Measurements from ENCODE around the gene STH.

Gene STH

DNA sequence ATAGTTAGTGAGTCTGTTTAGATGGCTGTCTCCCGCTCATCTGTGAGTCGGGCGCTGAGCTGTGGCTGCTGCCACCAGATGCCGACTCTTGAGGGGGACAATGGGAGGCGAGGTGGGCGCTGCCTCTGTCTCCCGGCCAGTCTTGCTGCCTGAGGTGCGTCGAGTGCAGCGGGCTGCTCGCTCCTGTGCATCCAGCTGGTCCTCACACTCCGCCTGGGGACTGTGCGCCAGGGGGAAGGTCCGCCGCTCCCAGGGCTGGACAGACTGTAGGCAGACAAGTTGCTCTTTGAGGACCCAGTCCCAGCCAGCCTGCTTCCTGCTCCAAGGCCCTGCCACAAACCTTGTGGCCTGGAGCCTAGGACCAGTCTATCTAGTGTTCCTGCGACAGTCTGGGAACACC is 32.4 kb downstream of the STH start:
- POLR2A ChIA-PET: no interaction called here
- Histone ChIP-seq H3K27ac (ENCODE audit: extremely low read depth, low read depth, low read length) (no peak overlapping the region), H3K4me1 (ENCODE audit: control insufficient read depth, insufficient read depth, low read length) (no peaks in the 10 kb centered on the region), H3K9me3 (ENCODE audit: control insufficient read depth, insufficient read depth, low read depth, low read length) (no peaks in the 10 kb centered on the region), H3K4me3 (ENCODE audit: low read depth, low read length) (no peak overlapping the region), H3K36me3 (ENCODE audit: control insufficient read depth in 2 of 2, insufficient read depth in 1 of 2, low read length in 2 of 2) (peaks cover 36 to 96% of the 10 kb centered on the region in 2 experiments)
- TF ChIP-seq ZNF514 (tag by site-specific recombination; IDR thresholded peaks at IDR 0.05): no peak
- CTCF ChIA-PET: interaction anchor here (1.0 kb wide), 2 partner anchors 12 to 28 kb away, joined by 4 to 5 read pairs; no protein-coding TSS in a partner anchor

GRCh38 chr17:46031920-46032319 is 32.9 kb downstream of the STH start:
- Histone ChIP-seq H3K27ac (ENCODE audit: extremely low read depth, low read depth, low read length) (no peak overlapping the region), H3K4me1 (ENCODE audit: control insufficient read depth, insufficient read depth, low read length) (no peaks in the 10 kb centered on the region), H3K36me3 (ENCODE audit: control insufficient read depth in 2 of 2, insufficient read depth in 1 of 2, low read length in 2 of 2) (peaks cover 41 to 96% of the 10 kb centered on the region in 2 experiments), H3K4me3 (ENCODE audit: low read depth, low read length) (no peak overlapping the region), H3K9me3 (ENCODE audit: control insufficient read depth, insufficient read depth, low read depth, low read length) (no peaks in the 10 kb centered on the region)
- no peak for TF ChIP-seq ZFP37 (tag by site-specific recombination; IDR thresholded peaks at IDR 0.05)
- TF ChIP-seq KLF16 (tag by site-specific recombination; IDR thresholded peaks at IDR 0.05): no peak
- no peak for TF ChIP-seq ZNF76 (tag by site-specific recombination; IDR thresholded peaks at IDR 0.05; ENCODE audit: borderline replicate concordance, low read depth)
- no peak for TF ChIP-seq ZNF184 (tag by site-specific recombination; IDR thresholded peaks at IDR 0.05)
- TF ChIP-seq, protein P1, sequence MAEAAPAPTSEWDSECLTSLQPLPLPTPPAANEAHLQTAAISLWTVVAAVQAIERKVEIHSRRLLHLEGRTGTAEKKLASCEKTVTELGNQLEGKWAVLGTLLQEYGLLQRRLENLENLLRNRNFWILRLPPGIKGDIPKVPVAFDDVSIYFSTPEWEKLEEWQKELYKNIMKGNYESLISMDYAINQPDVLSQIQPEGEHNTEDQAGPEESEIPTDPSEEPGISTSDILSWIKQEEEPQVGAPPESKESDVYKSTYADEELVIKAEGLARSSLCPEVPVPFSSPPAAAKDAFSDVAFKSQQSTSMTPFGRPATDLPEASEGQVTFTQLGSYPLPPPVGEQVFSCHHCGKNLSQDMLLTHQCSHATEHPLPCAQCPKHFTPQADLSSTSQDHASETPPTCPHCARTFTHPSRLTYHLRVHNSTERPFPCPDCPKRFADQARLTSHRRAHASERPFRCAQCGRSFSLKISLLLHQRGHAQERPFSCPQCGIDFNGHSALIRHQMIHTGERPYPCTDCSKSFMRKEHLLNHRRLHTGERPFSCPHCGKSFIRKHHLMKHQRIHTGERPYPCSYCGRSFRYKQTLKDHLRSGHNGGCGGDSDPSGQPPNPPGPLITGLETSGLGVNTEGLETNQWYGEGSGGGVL (tag by site-specific recombination; IDR thresholded peaks at IDR 0.05): no peak
- TF ChIP-seq ZNF23 (tag by site-specific recombination; IDR thresholded peaks at IDR 0.05; ENCODE audit: borderline replicate concordance): no peak
- TF ChIP-seq ZNF626 (tag by site-specific recombination; IDR thresholded peaks at IDR 0.05): no peak
- TF ChIP-seq HIC1 (tag by site-specific recombination; IDR thresholded peaks at IDR 0.05): no peak
- TF ChIP-seq ZNF266 (tag by site-specific recombination; IDR thresholded peaks at IDR 0.05; ENCODE audit: low read depth): no peak
- TF ChIP-seq ZNF221 (tag by site-specific recombination; IDR thresholded peaks at IDR 0.05; ENCODE audit: borderline replicate concordance): no peak
- no peak for TF ChIP-seq ZNF2 (tag by site-specific recombination; IDR thresholded peaks at IDR 0.05)
- no peak for TF ChIP-seq MYNN (tag by site-specific recombination; IDR thresholded peaks at IDR 0.05; ENCODE audit: borderline replicate concordance)
- TF ChIP-seq, protein P2, sequence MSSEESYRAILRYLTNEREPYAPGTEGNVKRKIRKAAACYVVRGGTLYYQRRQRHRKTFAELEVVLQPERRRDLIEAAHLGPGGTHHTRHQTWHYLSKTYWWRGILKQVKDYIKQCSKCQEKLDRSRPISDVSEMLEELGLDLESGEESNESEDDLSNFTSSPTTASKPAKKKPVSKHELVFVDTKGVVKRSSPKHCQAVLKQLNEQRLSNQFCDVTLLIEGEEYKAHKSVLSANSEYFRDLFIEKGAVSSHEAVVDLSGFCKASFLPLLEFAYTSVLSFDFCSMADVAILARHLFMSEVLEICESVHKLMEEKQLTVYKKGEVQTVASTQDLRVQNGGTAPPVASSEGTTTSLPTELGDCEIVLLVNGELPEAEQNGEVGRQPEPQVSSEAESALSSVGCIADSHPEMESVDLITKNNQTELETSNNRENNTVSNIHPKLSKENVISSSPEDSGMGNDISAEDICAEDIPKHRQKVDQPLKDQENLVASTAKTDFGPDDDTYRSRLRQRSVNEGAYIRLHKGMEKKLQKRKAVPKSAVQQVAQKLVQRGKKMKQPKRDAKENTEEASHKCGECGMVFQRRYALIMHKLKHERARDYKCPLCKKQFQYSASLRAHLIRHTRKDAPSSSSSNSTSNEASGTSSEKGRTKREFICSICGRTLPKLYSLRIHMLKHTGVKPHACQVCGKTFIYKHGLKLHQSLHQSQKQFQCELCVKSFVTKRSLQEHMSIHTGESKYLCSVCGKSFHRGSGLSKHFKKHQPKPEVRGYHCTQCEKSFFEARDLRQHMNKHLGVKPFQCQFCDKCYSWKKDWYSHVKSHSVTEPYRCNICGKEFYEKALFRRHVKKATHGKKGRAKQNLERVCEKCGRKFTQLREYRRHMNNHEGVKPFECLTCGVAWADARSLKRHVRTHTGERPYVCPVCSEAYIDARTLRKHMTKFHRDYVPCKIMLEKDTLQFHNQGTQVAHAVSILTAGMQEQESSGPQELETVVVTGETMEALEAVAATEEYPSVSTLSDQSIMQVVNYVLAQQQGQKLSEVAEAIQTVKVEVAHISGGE (tag by site-specific recombination; conservative IDR thresholded peaks at IDR 0.05; ENCODE audit: low read depth): no peak
- POLR2A ChIA-PET: no interaction called here
- CTCF ChIA-PET: interaction anchor here (0.5 to 4.9 kb wide), 4 partner anchors 12 to 805 kb away, joined by 3 to 39 read pairs (median 6); no protein-coding TSS in a partner anchor

GRCh38 chr17:46032909-46033308 is 33.9 kb downstream of the STH start:
- H3K4me1 ChIP-seq (ENCODE audit: control insufficient read depth, insufficient read depth, low read length): no peaks in the 10 kb centered on the region
- H3K36me3 ChIP-seq (ENCODE audit: control insufficient read depth in 2 of 2, insufficient read depth in 1 of 2, low read length in 2 of 2): peaks cover 51 to 96% of the 10 kb centered on the region in 2 experiments
- no peak overlapping the region for H3K27ac ChIP-seq (ENCODE audit: extremely low read depth, low read depth, low read length)
- TF ChIP-seq ZNF169 (tag by site-specific recombination; IDR thresholded peaks at IDR 0.05) (no peak), ZNF302 (tag by site-specific recombination; IDR thresholded peaks at IDR 0.05; ENCODE audit: low read depth) (no peak), ZSCAN4 (tag by site-specific recombination; IDR thresholded peaks at IDR 0.05) (no peak), ZNF776 (tag by site-specific recombination; IDR thresholded peaks at IDR 0.05; ENCODE audit: borderline replicate concordance) (no peak), ZNF792 (tag by site-specific recombination; IDR thresholded peaks at IDR 0.05) (no peak)
- TF ChIP-seq, protein P3, sequence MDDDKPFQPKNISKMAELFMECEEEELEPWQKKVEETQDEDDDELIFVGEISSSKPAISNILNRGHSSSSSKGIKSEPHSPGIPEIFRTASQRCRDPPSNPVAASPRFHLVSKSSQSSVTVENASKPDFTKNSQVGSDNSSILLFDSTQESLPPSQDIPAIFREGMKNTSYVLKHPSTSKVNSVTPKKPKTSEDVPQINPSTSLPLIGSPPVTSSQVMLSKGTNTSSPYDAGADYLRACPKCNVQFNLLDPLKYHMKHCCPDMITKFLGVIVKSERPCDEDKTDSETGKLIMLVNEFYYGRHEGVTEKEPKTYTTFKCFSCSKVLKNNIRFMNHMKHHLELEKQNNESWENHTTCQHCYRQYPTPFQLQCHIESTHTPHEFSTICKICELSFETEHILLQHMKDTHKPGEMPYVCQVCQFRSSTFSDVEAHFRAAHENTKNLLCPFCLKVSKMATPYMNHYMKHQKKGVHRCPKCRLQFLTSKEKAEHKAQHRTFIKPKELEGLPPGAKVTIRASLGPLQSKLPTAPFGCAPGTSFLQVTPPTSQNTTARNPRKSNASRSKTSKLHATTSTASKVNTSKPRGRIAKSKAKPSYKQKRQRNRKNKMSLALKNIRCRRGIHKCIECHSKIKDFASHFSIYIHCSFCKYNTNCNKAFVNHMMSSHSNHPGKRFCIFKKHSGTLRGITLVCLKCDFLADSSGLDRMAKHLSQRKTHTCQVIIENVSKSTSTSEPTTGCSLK (tag by site-specific recombination; IDR thresholded peaks at IDR 0.05): no peak

More at GRCh38 chr17:46032909-46033308, 33.9 kb downstream of the STH start:
- Histone ChIP-seq H3K4me3 (ENCODE audit: low read depth, low read length) (no peak overlapping the region), H3K9me3 (ENCODE audit: control insufficient read depth, insufficient read depth, low read depth, low read length) (no peaks in the 10 kb centered on the region)
- ChIA-PET CTCF (interaction anchor here (1.2 to 4.9 kb wide), 2 partner anchors 11 to 180 kb away, joined by 3 to 39 read pairs; no protein-coding TSS in a partner anchor), POLR2A (no interaction called here)

All from HEK293 (cell line).